AG04449 (cell line): ENCODE results near the gene SOCS3.

Source experiments
- CTCF ChIA-PET: fragments of 350-600 bp; formaldehyde crosslinking; extraction: SDS; loops from one replicate; lab custom pipeline; 2021; ENCODE audit warnings: antibody characterized with exemption; lab: Yijun Ruan, JAX
- POLR2A ChIA-PET: fragments of 400-600, 350-600 bp; formaldehyde crosslinking; extraction: SDS; loops from one replicate; lab custom pipeline; 2020; ENCODE audit warnings: antibody characterized with exemption, inconsistent platforms; lab: Yijun Ruan, JAX
- DNase-seq: peaks from one replicate; pipeline ENCODE4 v3.0.0-alpha.2; 2010; ENCODE audit warnings: low read depth, low spot score
- H3K4me3 ChIP-seq: 2 replicates; pipeline ENCODE4 v1.5.1; 2011; ENCODE audit warnings: low read depth, mild to moderate bottlenecking, control low read depth, low read length
- TF ChIP-seq, protein P1 (sequence below): IDR thresholded peaks from one replicate; pipeline ENCODE4 v1.5.1; 2011; ENCODE audit warnings: mild to moderate bottlenecking, moderate library complexity, low read length, control low read depth, inconsistent platforms; ENCODE audit not compliant: insufficient read depth; ENCODE audit errors: missing control alignments

SOCS3 gene

DNA sequence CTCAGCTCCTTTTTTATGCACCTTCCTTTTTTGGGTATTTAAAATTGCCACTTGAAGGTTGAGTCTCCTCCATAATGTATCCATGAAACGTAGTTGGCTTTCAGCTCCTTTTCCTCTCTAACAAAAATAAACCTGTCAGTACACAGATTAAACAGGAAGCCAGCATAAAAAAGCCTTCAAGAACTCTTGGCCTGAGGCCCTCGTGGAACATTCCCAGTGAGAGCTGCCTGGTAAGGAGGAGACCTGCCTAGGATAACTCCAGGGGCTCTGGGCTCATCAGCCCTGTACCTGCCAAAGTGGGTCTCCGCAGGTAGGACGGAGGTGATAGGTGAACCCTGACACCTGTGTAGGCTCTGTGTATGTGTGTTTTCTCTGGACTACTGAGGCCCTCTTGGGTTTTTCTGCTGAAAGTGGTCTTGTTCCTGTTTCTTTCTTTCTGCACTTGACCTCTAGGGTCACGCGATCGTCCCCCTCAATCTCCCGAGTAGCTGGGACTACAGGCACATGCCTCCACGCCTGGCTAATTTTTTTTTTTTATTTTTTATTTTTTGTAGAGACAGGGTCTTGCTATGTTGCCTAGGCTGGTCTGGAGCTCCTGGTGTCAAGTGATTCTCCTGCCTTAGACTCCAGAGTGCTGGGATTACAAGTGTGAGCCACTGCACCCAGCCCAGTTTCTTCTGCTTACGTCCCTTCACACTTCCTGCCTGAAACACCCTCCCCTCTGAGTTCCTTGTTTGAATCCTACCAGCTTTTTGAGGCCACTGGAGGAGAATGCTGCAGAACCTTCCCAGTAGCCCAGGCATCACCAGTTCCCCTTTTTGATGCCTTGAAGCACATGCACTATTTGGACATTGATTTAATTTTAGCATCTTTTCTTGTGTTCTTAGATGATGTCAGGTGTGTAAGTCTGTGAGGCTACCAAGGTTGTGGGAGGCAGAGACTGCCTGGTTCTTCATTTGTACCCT lies 28.4 kb upstream of the SOCS3 start:
- no peak for DNase-seq
- POLR2A ChIA-PET: interaction anchor here (0.8 kb wide), 1 partner anchor 28 kb away, joined by 4 read pairs; no protein-coding TSS in a partner anchor

DNA sequence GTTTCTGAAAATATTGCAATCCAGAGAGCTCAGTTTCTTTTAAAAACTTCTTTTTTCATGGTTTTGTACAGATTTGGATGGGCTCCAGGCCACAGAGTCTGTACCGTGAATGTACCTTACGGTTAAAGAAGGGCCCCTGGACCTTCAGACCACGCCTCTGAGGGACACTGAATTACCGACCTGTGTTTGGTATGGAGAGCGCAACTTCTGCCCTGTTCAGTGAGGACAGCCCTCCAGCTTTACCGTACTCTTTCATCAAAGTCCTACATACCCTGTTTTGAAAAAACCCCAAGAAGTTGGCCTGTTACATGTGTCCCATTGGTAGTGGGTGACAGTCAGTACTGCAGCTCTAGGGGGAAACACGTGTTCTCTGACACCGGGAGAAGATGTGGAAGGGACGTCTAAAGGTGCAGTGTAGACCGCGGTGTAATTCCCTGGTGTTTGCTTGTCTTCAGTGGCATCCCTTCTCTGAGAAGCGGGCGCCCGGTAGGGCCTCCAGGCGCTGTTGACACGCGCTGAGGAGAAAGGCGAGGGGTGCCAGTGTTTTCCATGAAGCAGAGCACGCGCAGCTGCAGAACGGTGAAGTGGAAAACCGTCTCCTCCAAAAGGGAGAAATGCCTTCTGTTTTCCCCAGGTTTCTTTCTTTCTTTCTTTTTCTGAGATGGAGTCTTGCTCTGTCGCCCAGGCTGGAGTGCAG lies 24.8 kb upstream of the SOCS3 start:
- ChIA-PET CTCF (interaction anchor here (0.8 to 3.9 kb wide), 5 partner anchors 10 to 134 kb away, joined by 3 to 30 read pairs (median 4); no protein-coding TSS in a partner anchor), POLR2A (interaction anchor here (0.8 to 1.0 kb wide), 2 partner anchors 12 to 25 kb away, joined by 3 to 4 read pairs; partner anchors contain the start of gene SOCS3)
- peak overlapping the region; percentile 3; the same call in 1 of the 2 replicates for H3K4me3 ChIP-seq
- DNase-seq: no peak
- TF ChIP-seq, protein P1, sequence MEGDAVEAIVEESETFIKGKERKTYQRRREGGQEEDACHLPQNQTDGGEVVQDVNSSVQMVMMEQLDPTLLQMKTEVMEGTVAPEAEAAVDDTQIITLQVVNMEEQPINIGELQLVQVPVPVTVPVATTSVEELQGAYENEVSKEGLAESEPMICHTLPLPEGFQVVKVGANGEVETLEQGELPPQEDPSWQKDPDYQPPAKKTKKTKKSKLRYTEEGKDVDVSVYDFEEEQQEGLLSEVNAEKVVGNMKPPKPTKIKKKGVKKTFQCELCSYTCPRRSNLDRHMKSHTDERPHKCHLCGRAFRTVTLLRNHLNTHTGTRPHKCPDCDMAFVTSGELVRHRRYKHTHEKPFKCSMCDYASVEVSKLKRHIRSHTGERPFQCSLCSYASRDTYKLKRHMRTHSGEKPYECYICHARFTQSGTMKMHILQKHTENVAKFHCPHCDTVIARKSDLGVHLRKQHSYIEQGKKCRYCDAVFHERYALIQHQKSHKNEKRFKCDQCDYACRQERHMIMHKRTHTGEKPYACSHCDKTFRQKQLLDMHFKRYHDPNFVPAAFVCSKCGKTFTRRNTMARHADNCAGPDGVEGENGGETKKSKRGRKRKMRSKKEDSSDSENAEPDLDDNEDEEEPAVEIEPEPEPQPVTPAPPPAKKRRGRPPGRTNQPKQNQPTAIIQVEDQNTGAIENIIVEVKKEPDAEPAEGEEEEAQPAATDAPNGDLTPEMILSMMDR: no peak

More for the DNA sequence above, 28.4 kb upstream of the SOCS3 start:
- CTCF ChIA-PET: interaction anchor here (0.6 to 1.5 kb wide), 6 partner anchors 8 to 28 kb away, joined by 3 to 6 read pairs (median 3); no protein-coding TSS in a partner anchor
- TF ChIP-seq, protein P1: no peak
- no peak overlapping the region for H3K4me3 ChIP-seq

DNA sequence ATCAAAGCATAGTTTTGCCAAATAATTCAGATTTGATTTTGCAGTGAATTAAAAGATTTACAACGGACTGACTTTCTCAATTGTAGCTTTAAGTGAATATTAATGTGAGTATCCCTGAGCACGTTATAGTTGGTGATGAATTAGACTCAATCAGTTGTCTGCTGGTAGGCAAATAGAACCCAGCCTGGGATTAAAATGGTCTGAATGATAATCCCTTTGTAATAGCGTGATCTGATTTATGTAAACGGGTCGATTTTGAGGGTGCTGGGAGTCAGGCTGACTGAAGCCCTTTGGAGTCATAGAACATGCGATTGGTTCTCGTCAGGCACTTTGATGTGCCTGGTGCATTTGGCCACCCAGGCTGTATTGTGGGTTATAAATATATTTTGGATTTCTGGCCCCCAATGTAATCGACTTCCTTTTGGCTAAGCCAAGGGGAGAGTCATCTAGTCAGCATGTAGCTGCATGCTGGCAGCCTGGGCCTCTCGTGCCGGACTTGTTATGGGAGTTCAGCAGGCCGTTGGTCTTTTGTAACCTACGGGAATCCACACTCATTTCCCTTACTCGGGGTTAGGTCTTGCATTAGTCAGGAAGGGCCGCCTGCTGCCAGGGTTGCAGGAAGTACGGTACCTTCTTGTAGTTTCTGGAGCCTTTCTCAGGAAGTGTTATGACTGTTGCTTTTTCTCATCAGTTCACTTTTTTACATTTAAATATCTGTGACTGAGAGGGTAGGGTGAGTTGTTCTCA lies 24.0 kb upstream of the SOCS3 start:
- peak overlapping the region; percentile 3; the same call in 1 of the 2 replicates for H3K4me3 ChIP-seq
- DNase-seq: peak; percentile 99
- ChIA-PET CTCF (interaction anchor here (0.8 to 3.9 kb wide), 7 partner anchors 8 to 134 kb away, joined by 3 to 30 read pairs (median 4); no protein-coding TSS in a partner anchor), POLR2A (interaction anchor here (0.8 to 1.0 kb wide), 3 partner anchors 11 to 24 kb away, joined by 3 to 5 read pairs (median 4); partner anchors contain the start of gene SOCS3)
- TF ChIP-seq, protein P1: no peak

DNA sequence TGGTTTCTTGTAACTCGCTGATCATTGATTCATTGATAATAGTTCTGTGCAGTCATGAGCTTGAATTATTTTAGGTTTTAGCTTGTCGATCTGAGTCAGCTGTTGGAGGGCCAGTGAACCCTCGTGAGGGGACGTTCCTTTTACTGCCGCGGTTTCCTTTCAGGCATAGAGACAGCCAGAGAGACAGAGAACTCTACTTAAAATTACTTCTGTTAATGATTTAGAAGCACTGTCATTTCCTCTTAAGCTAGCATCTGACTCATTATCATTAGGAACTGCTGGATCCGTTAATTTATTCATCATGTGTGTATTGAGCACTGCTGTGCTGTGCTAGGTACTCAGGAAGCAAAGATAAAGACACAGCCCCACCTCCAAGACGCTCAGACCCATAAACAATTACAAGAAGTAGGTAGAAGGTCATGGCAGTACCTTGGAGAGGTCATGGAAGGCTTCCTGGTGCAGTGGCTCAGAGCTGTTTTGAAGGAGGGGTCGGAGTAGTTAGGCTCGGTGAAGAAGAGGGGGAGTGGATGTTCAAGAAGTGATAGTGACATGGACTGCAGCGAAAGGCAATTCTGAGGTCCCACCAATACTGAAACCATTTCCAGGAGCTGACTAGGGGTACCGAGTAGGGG lies 21.8 kb upstream of the SOCS3 start:
- peak overlapping the region; percentile 35 for H3K4me3 ChIP-seq
- DNase-seq: no peak
- CTCF ChIA-PET: interaction anchor here (0.7 to 3.9 kb wide), 5 partner anchors 9 to 40 kb away, joined by 3 to 30 read pairs (median 3); no protein-coding TSS in a partner anchor
- TF ChIP-seq, protein P1: no peak
- POLR2A ChIA-PET: interaction anchor here (0.8 to 1.6 kb wide), 2 partner anchors 17 to 22 kb away, joined by 3 to 4 read pairs; partner anchors contain the start of gene SOCS3

DNA sequence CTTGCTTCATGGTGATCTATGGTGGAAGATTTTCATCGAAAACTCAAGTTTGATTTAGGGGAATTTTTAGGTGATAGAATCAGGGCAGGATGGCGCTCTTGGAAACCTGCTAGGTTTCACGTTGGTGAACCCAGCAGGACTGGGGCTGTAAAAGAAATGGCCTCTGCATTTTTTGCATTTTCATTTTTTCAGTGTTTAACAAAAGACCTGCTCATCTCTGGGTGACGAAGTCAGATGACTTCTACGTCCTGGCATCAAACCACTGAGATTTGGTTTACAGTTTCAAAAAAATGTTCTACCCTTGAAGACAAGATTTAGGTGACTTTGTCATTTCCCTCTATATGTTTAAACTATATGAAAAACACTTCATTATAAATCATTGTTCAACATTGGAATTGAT lies 20.5 kb upstream of the SOCS3 start:
- CTCF ChIA-PET: interaction anchor here (9.3 kb wide), 1 partner anchor 17 kb away, joined by 120 read pairs; no protein-coding TSS in a partner anchor
- no peak for DNase-seq
- TF ChIP-seq, protein P1: no peak
- POLR2A ChIA-PET: interaction anchor here (0.5 to 1.6 kb wide), 2 partner anchors 10 to 21 kb away, joined by 4 read pairs; partner anchors contain the start of gene SOCS3
- H3K4me3 ChIP-seq: no peak overlapping the region
